Esophagus squamous epithelium (tissue), 4 donors: Measurements from ENCODE around the gene TMEM184A.

ENCODE experiments used
- CTCF ChIP-seq, 6 experiments: fragments of 450-650 bp in 4 of 6; fragments of 200-600 bp in 2 of 6; sonication (generic) in 2 of 6; IDR thresholded peaks; one replicate each; pipeline ENCODE4 v1.5.1; 2016 to 2019; ENCODE audit warnings: antibody characterized with exemption in 6 of 6, mild to moderate bottlenecking in 4 of 6, moderate library complexity in 4 of 6
- POLR2A ChIP-seq, 4 donors: fragments of 450-650 bp; IDR thresholded peaks; one replicate each; pipeline ENCODE4 v1.6.1; 2017; ENCODE audit warnings: antibody characterized with exemption in 4 of 4, mild to moderate bottlenecking in 4 of 4, moderate library complexity in 3 of 4

GRCh38 chr7:1569440-1569832, 13.4 kb upstream of the TMEM184A start:
- no peak for TF ChIP-seq CTCF (IDR thresholded peaks at IDR 0.05)
- no peak for TF ChIP-seq POLR2A (IDR thresholded peaks at IDR 0.05)
